Ureter (tissue), 1 donor: Measurements from ENCODE around the gene PLEKHM2. TPM values are rescaled to one million over a fixed set of nuclear protein-coding genes. Genes with fewer than 3 reads are reported as not detected.
A peak's percentile ranks its signal among the peaks of the same experiment; 100 is the strongest.

ENCODE experiments used
- DNase-seq: peaks from one replicate; pipeline ENCODE4 v3.0.0-alpha.2; 2020; ENCODE audit warnings: low spot score
- total RNA-seq: library from RNA; stranded (reverse); gene quantifications from one replicate; pipeline ENCODE4 v1.2.4, GENCODE V29; 2023
- donor health status: DM: yes; HTN: yes; CAD: no.

The PLEKHM2 gene
- total RNA-seq, 1 donor from 2014 or later = 40.6 TPM

DNA sequence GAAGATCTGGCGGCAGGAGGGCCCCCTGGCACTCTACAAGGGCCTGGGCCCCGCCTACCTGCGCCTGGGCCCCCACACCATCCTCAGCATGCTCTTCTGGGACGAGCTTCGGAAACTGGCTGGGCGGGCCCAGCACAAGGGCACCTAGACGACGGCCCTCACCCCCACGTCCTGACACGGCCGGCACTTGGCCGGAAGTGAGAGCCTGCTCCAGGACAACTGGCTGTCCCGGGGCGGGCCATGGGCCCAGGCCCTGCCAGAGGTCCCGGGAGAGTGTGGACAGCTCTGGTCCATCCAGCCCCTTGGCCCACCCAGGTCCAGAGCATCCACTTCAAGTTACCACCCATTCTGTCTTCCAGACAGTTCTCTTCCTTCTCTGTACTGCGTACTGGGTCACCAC is 55.1 kb downstream of the PLEKHM2 start:
- no peak for DNase-seq

DNA sequence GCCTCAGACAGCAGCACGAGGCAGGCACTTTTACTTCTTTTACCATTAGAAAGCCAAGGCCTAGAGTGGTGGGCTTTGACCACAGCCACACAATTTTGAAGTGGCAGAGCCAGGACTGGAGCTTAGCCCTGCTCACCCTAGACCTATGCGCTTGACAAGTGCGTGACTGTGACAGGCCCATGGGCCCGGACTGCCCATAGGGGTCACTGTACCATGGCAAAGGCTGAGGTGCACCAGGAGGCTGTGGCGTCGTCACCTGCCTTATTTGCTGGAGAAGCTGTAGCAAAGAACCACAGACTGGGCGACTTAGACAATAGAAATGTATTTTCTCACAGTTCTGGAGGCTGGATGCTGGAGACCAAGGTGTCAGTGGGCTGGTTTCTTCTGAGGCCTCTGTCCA is 55.6 kb downstream of the PLEKHM2 start:
- DNase-seq = no peak

DNA sequence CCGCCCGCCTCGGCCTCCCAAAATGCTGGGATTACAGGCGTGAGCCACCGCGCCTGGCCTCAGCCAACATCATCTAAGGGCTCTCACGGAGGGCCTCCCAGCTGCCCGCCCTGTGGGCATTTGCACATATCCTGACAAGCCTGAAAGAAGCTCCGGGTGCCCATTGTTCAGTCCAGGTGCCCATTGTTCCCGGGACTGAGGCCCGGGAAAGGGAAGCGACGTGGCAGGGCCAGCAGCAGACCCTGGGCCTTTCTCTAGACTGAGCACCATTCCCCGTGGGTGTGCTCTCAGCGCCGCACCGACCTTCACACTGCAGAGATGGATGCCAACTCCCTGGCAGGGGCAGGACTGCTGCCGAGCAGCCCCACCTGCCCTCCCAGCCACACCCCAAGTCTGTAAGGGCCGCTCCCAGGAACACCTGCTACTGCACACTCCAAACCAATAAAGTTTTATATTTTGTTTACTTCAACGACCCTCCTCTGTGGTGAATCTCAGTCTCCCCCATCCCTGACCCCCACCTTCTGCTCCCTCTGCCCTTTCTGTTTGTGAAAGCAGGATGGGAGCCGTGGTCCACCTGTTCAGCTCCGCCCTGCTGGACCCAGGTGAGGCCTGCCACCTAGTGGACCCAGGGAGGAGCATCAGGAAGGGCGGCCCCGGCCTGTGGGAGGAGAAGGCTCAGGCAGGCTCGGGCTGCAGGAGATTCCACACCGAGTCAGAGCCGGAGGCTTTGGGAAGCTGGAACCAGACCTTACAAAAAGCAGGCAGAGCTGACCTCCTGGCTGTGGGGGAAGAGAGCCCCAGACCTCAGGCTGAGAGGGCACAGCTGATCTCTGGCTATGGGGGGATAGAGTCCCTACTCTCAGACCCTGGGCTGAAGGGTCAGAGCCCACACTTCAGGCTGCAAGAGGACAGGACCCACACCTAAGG is 57.1 kb downstream of the PLEKHM2 start:
- peak; percentile 85 for DNase-seq

DNA sequence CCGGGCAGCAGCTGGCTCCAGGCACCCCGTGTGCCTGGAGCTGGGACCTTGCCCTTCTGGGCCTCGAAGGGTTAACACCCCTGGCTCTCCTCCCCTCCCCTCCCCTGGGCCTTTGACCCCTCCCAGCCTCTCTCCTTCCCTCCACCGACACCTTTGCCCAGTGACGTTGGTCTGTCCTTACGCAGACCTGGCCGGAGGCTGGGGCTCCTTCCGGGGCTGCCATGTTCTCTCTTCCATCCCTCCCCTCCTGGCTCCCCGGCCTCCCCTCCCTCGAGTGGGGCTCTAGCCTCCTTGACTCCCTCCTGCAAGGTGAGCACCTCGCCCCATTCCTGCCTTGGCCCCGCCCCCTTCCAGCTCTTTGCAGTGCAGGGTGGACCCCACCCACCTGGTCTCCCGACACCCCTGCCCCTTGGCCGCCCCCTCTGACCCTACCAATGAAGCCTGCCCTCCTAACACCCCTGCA is 58.2 kb downstream of the PLEKHM2 start, which contains the start of gene TMEM82:
TSS of gene TMEM82 (plus strand) at position 161 of the 463 bp plus-strand sequence. CDS start at position 222, 61 bp downstream.
- no peak for DNase-seq

DNA sequence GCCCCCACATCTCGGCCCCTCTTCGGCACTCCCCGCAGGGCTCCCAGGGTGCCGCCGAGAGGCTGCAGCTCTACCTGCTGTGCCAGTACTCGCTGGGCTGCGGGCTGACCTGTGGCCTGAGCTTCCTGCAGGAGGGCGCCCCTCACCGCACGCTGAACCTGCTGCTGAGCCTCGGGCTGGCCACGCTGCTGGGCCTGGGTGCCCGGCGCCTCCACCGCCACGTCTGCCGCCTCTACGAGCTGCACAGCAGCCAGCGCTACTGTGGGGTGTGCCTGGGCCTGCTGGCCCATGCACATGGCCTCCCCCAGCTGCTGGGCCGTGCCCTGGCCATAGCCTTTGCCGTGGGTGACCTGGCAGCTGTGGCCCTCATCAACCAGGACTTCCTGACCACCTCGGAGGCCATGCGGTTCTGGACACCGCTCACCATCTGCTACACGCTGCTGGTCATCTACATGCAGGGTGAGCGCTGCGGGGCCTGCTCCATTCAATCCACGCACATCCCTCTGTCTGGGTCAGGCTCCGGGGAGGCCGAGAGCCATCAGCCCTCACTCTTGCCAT is 60.1 kb downstream of the PLEKHM2 start:
- DNase-seq = no peak

DNA sequence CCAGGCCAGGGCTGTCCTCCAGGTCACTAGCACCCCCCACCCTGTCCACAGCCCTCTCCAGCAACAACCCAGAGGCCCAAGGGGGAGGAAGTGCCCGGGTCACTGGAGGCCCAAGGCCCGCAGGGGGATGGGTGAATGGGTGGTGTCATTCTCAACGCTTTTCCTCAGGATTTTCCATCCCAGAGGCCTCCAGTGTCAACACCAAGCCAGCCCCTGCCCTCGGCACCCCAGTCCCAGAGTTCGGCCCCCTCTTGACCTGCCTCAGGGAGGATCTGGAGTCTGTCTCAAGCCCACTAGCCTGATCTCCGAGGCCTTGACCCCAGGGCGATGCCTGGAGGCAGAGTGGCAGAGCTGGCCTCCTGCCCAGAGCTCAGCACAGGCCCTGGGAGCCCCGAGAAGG is 63.3 kb downstream of the PLEKHM2 start:
- DNase-seq = no peak

DNA sequence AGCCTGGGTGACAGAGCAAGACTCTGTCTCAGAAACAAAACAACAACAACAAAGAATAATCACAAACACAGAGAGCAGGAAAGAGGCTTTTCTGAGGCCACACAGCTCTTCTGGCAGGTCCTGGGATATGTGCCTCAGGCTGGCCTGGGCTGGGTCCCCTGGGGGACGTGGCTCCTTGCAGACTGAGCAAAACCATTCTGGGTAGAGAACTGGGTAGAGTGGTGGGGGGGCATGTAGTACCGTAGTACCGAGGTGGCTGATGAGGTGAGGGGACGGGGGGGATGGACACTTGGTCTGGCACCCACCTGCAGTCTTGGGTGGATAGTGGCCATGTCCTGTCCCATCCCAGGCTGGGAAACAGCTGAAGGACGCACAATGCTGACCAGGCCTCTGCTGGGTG is 64.1 kb downstream of the PLEKHM2 start:
- DNase-seq = no peak

DNA sequence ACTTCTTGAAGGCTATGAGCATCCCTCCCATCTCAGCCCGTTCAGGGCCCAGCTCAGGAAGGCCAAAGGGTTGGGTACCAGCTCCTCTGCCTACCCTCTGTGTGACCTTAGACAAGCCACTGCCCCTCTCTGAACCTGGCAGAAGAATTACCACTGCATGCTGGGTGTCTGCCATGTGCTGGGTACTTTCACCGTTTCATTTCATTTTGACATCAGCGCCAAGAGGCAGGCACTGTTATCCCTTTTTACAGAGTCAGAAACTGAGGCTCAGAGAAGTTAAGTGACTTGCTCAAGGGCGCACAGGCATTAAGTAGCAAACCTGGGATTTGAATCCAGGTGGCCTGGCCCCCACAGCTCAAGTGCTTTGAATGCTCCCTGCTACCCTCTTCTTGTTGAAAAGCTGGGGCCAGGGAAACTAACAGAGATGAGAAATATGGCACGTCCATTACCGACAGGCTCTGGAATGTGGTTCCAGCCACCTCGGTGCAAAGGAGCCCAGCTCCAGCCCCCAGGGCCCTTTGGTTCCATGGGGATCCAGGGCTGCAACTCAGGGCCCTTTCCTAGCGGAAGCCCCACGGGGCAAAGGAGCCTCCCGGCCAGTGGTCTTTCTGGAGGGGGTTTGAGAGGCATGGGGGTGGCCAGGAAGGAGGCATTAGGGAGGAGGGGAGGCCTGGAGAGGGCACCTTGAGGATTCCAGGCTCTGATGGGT is 64.7 kb downstream of the PLEKHM2 start:
- no peak for DNase-seq

DNA sequence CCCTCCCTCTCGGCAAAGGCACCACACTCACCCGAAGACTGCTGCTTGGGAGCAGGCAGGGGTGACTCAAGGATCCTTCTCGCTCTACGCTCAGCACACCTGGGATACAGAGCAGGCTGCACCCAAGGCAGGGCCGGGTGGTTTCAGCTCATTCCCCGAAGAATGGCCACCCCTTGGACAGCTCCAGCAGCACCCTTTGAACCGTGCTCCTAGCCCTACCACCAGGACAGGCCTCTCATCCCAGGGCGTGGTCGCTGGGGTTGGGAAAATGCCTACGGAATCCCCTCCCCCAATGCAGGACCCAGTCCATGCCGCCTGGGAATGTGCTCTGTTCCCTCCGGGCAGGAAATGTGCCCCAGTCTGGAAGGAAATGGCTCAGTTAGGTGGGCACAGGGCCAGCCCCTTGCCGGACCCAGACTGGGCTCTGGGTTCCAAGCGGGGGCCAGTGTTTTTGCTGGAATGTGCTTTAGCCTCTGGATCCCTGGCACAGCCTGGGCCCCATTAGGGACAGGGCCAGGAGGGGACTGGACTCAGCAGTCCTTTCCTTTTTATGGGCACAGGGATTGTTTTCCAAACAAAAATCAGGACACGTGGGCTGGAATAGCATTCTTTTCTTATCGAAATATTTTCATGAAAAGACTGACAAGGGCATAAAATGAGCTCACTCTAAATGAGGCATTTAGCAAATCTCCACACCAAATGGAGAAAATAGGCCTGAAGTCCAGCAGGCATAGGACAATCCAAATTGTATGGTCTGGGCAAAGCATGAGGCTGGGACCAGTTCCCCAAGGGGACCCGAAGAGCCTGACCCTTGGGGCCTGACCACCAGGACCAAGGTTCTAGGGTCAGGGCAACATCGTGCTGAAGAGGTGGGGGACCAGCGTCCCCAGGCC is 65.5 kb downstream of the PLEKHM2 start:
- no peak for DNase-seq

DNA sequence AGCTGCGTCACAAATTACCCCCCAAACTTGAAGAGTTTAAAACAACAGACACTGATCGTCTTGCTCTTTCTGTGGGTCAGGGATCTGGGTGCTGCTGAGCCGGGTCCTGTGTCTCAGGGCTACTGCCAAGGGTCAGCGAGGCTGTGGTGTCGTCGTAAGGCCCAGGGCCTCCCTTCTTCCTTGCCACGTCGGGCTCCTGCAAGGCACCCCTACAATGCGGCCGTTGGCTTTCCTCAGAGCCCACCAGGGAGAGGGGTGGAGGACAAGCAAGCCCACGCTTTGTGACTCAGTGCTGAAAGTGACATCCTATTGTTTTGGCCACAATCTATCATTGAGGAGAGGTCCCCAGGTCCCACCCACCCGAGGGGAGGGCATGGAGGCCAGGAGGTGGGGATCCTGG is 66.8 kb downstream of the PLEKHM2 start:
- no peak for DNase-seq

DNA sequence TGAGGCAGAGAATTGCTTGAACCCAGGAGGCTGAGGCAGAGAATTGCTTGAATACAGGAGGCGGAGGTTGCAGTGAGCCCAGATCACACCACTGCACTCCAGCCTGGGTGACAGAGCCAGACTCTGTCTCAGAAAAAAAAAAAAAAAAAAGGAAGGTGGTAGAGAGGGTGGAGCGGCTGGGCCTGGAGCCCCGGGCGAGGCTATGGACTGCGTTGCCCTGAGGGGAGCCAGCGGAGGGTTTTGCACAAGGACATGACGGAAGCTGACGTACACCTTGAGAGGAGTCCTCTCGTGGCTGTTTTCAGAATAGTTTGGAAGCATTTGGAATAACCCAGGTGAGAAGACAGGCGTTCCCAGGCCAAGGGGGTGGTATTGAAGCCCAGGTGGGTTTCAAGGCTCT is 67.6 kb downstream of the PLEKHM2 start:
- no peak for DNase-seq

DNA sequence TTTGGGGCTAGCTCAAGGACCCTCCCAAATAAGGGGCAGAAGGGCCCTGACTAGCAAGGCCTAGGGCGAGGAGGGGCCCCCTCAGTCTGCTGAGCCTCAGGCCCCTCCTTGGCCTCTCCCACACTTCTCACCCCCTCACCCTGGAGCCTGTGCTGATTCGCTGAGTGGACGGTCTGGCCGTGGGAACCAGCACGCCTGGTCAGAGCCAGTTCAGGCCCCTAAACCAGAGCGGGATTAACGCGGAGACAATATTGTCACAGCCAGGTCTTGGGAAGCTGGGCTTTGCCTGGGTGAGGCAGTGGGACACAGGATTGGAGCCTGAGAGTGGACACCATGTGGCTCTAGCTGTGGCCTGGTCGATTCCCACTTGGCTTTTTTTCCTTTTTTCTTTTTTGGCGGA is 69.7 kb downstream of the PLEKHM2 start:
- no peak for DNase-seq

DNA sequence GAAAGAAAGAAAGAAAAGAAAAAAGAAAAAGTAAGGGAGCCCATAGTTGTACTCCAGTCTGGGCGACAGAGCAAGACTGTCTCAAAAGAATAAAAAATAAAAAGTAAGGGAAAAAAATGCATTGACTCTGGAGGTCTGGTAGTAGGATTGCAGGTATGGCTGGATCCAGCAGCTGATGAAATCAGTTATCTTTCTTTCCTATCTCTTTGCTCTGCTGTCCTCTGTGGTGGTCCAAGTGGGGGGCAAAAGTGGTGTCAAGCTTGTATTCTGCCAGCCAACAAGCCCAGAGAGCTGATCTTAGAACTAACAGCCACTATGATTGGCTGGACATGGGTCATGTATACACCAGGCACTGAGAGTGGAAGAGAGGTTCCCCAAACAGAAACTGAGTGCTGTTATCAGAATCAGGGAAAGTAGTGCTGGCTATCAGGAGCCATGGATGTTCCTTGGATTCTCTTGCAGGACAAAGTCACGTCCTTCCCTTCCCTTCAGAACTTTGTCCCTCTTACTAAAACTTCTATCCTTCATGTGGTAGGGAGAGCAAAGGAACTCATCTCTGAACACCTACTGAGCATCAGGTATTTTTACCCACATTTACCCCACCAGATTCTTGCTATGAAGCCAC is 71.0 kb downstream of the PLEKHM2 start:
- DNase-seq = no peak

DNA sequence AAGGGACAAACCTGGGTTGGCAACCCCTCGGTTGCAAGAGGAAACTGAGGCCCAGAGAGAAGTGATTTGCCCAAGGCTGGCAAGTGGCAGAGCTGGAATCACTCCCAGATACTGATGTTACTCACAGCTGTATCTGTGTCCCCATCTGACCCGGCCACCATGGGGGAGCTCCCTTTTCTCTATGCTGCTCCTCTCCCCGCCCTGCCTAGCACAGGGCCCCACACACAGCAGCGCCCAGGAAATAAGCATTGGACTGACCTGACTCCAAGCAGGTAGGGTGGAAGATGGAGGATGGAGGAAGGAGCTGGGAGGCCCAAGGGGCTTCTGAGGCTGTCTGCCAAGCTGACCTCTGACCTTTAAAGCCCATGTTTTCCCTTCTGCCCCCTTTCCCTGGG is 71.5 kb downstream of the PLEKHM2 start:
- DNase-seq = no peak

DNA sequence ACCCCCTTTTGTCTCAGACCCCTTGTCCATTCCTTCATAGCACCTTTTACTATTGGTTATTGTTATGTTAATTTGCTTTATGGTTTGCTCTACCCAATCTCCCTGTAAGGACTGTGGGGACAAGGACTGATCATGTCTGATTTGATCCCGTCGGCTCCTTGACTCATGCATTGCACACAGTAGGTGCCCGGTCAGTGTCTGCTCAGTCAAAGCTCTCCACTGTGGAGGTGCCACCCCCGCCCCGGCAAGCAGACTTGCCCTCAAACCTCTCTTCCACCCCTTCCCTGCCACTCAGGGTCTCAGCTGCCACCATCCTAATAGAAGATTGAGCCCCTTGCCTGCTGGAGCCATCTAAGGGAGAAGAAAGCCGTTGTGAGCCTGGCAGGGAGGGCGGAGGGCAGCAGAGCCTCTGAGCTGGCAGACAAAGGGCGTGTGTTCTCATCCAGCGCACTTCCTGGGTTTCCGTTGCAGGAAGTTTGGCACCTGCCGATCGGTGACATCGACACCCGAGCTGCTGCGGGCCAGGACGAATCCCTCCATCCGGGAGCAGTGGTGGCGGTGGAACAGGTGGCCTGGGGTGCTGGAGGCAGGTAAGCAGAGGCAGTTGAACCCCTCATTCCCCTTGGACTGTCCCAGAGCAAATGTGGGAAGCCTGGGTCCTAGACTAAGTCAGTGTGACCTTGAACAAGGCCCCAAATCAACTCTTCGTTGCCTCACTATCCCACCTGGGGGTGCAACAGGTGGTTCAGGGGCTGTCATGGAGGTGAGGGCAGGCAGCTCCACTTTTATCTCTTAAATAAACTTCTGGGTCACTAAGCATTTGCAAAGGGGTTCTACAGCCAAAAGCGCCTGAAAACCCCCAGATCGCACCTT is 72.3 kb downstream of the PLEKHM2 start:
- DNase-seq = no peak

DNA sequence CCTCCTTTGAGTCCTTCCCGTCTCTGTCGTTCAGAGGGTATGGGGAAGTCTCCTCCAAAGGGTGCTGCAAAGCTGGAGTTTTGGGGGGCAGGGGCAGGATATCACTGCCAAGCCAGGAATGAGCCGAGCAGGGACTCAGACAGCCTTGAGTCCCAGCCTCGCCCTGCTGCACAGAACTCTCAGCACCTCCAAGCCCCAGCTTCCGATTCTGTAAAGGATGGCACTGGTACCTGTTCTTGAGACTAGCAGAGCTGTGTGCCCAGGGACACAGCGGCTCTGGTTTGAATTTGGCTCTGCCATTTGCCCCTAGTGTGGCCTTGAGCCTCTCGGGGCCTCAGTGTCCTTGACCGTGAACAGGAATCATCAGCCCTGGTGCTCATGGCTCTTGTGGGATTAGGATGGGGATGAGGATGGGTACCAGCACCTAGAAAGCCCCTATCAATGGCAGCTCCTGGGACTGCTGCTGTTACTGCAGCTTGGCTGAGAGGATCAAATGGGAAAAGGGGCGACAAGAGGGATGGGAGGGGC is 73.0 kb downstream of the PLEKHM2 start:
- DNase-seq = no peak

DNA sequence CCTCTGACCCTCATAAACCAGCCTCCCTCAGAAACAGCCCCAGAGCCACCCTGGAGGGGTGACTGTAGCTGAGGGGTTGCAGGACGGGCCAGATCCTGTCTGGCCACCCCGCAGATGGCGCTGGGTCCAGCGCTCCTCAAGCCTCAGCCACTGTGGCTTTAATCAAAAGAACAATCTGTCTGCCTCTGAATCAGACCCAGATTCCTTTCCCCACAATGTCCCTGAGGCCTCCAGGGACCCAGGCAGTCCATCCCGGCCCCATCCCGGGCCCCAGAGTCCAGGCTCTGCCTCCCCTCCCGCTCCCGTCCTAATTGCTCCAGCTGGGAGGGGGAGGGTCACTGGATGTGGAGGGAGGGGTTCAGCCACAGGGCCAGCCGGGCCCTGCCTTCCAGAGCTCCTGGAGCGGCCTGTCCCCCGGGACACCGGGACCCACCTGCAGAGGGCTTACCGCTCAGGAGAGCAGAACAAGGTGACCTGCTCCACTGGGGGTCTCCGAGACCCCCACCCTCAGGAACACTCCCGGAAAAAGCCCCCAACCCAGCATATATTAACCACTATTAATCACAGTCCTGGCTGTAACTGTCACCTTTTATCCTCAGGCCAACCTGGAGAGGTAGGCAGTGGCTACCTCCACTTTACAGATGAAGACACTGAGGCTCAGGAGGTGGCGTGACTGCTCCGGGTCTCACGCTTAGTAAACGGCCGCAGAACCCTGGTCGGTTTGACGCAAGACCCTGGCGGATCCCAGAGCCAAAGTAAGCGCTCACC is 73.6 kb downstream of the PLEKHM2 start:
- DNase-seq = no peak

DNA sequence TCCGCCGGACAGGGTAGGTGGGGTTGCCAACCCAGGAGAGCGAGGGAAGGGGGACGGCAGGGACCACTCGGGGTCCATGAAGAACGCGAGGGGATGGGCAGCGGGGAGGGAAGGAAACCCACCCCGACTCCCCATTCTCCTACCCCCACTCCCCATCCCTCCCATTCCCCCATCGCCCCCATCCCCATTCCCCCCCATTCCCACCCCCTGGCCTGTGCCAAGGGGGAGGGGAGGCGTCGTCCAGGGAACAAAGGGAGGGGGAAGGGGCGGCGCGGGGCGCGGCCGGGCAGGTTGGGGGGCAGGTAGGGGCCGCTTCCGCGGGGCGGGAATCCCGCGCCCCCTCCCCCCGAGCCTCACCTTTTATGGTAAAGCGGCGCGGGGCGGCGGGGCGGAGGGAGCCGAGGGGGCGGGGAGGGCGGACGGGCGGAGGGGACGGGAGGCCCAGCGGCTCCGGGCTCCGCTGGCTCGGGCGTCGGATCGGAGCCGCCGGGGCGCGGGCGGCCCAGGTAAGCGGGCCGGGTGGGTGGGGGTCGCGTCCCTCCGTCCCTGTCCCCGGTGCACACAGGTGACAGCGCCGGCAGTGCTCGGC is 74.3 kb downstream of the PLEKHM2 start, which contains the start of gene FBLIM1:
TSS of gene FBLIM1 (plus strand) at position 453 of the 589 bp plus-strand sequence. CDS start 6,189 bp downstream, outside the sequence.
- DNase-seq = no peak
